ENCODE measurements around the gene KBTBD12.
"Not testable (repeated sequence)": the region's sequence is repeated elsewhere in the genome, so short reads cannot be mapped to it uniquely, and the experiment has no call there.

KBTBD12 gene

GRCh38 chr3:127915115-127915936 lies at the start of gene KBTBD12:
Gene KBTBD12, plus strand, starts transcription at chr3:127915232. Its CDS starts 7,830 bp downstream, at chr3:127923062.
- DNase-seq = no peak

- DNase-seq = no peak
These were observed 49.1 kb upstream of the KBTBD12 start for GRCh38 chr3:127865941-127866340.

- peak; percentile 11 for DNase-seq
These were observed 47.6 kb upstream of the KBTBD12 start for GRCh38 chr3:127867412-127867811.

- peak; percentile 23 for DNase-seq
These were observed 47.0 kb upstream of the KBTBD12 start for GRCh38 chr3:127867986-127868385.

- DNase-seq = no peak
These were observed 44.9 kb upstream of the KBTBD12 start for GRCh38 chr3:127870156-127870555.

- DNase-seq = not testable (repeated sequence)
These were observed 40.9 kb upstream of the KBTBD12 start for GRCh38 chr3:127874097-127874496.

GRCh38 chr3:127881586-127881985 lies 33.4 kb upstream of the KBTBD12 start:
- no peak for DNase-seq

- DNase-seq = no peak
These were observed 31.0 kb upstream of the KBTBD12 start for GRCh38 chr3:127884041-127884440.

- no peak for DNase-seq
These were observed 28.6 kb upstream of the KBTBD12 start for GRCh38 chr3:127886231-127886955.

GRCh38 chr3:127886956-127887231 lies 28.1 kb upstream of the KBTBD12 start:
- DNase-seq = no peak

- no peak for DNase-seq
These were observed 27.7 kb upstream of the KBTBD12 start for GRCh38 chr3:127887321-127887720.

- DNase-seq = no peak
These were observed 26.9 kb upstream of the KBTBD12 start for GRCh38 chr3:127888156-127888555.

- no peak for DNase-seq
These were observed 26.4 kb upstream of the KBTBD12 start for GRCh38 chr3:127888564-127889107.

- DNase-seq = peak; percentile 7
These were observed 25.6 kb upstream of the KBTBD12 start for GRCh38 chr3:127889461-127889863.

GRCh38 chr3:127889976-127890650 lies 24.9 kb upstream of the KBTBD12 start:
- DNase-seq = no peak

GRCh38 chr3:127890651-127891290 lies 24.3 kb upstream of the KBTBD12 start:
- peak; percentile 85 for DNase-seq

- DNase-seq = no peak
These were observed 20.6 kb upstream of the KBTBD12 start for GRCh38 chr3:127894481-127894880.

GRCh38 chr3:127899200-127899599 lies 15.8 kb upstream of the KBTBD12 start:
- no peak for DNase-seq

- DNase-seq = no peak
These were observed 15.3 kb upstream of the KBTBD12 start for GRCh38 chr3:127899766-127900165.

- DNase-seq = no peak
These were observed 14.5 kb upstream of the KBTBD12 start for GRCh38 chr3:127900536-127900935.

GRCh38 chr3:127902486-127902885 lies 12.5 kb upstream of the KBTBD12 start:
- DNase-seq = no peak

GRCh38 chr3:127903611-127904375 lies 11.2 kb upstream of the KBTBD12 start:
- DNase-seq = no peak

All from activated CD4-positive, alpha-beta T cell treated with anti-CD3 and anti-CD28 coated beads, Interleukin-10, Interleukin-2, amounts not matched to agents 100 ng/mL and 50 ng/mL, durations not matched to agents 16 hours and 8 hours (primary cell).